Liver (tissue), 9 donors: ENCODE results near the gene DENND4C. TPM values are rescaled to one million over a fixed set of nuclear protein-coding genes. Genes with fewer than 3 reads are reported as not detected.
"Not testable (repeated sequence)": the region's sequence is repeated elsewhere in the genome, so short reads cannot be mapped to it uniquely, and the experiment has no call there.

Source experiments
- DNase-seq: peaks from one replicate; pipeline ENCODE4 v3.0.0-alpha.2; 2017; ENCODE audit warnings: low spot score
- H3K27ac ChIP-seq, 2 donors: one replicate each; pipeline ENCODE4 v1.7.0; 2013; ENCODE audit warnings: inconsistent platforms in 2 of 2, low read length in 2 of 2, control low read depth in 1 of 2, low read depth in 1 of 2, mild to moderate bottlenecking in 1 of 2
- H3K27me3 ChIP-seq, 4 donors: one replicate each; pipeline versions ENCODE4 v1.6.1 to v1.7.0; 2013; ENCODE audit warnings: low read length in 3 of 4, inconsistent platforms in 1 of 4, mild to moderate bottlenecking in 1 of 4, moderate library complexity in 1 of 4; ENCODE audit not compliant: control insufficient read depth in 4 of 4, insufficient read depth in 4 of 4
- H3K36me3 ChIP-seq, 4 donors: one replicate each; pipeline versions ENCODE4 v1.6.1 to v1.7.0; 2013; ENCODE audit warnings: low read length in 3 of 4, mild to moderate bottlenecking in 3 of 4, low read depth in 1 of 4, moderate library complexity in 1 of 4; ENCODE audit not compliant: control insufficient read depth in 4 of 4, insufficient read depth in 3 of 4
- H3K4me1 ChIP-seq, 4 donors: one replicate each; pipeline versions ENCODE4 v1.6.1 to v1.7.0; 2013; ENCODE audit warnings: low read length in 3 of 4, mild to moderate bottlenecking in 3 of 4, moderate library complexity in 1 of 4; ENCODE audit not compliant: control insufficient read depth in 4 of 4, insufficient read depth in 4 of 4
- H3K4me3 ChIP-seq, 3 donors: one replicate each; pipeline versions ENCODE4 v1.6.1 to v1.7.0; 2013; ENCODE audit warnings: low read length in 3 of 3, control low read depth in 1 of 3, low read depth in 1 of 3, mild to moderate bottlenecking in 1 of 3
- H3K9ac ChIP-seq, 2 donors: one replicate each; pipeline ENCODE4 v1.7.0; 2013; ENCODE audit warnings: low read length in 2 of 2, mild to moderate bottlenecking in 2 of 2, moderate library complexity in 2 of 2, control low read depth in 1 of 2, low read depth in 1 of 2
- H3K9me3 ChIP-seq, 4 donors: one replicate each; pipeline versions ENCODE4 v1.6.1 to v1.7.0; 2013; ENCODE audit warnings: low read length in 3 of 4; ENCODE audit not compliant: control insufficient read depth in 4 of 4
- CTCF ChIP-seq: fragments of 150-350 bp; IDR thresholded peaks from 2 replicates; pipeline ENCODE4 v1.5.1; 2017; ENCODE audit warnings: improper control_type of control experiment, low read depth, low read length; ENCODE audit not compliant: missing input control
- FOXA2 ChIP-seq: IDR thresholded peaks from 2 replicates; pipeline ENCODE4 v1.6.1; 2016; ENCODE audit warnings: antibody characterized with exemption
- GABPA ChIP-seq, 2 donors: IDR thresholded peaks in 1 of 2; conservative IDR thresholded peaks in 1 of 2; 2 replicates each; pipeline ENCODE4 v1.6.1; 2016; ENCODE audit warnings: antibody characterized with exemption in 2 of 2, mild to moderate bottlenecking in 1 of 2, moderate library complexity in 1 of 2
- HNF4G ChIP-seq: IDR thresholded peaks from 2 replicates; pipeline ENCODE4 v1.6.1; 2016; ENCODE audit warnings: antibody characterized with exemption
- JUND ChIP-seq, 2 donors: IDR thresholded peaks; 2 replicates each; pipeline ENCODE4 v1.6.1; 2016; ENCODE audit warnings: antibody characterized with exemption in 2 of 2
- RAD21 ChIP-seq, 2 donors: IDR thresholded peaks; 2 replicates each; pipeline ENCODE4 v1.6.1; 2016; ENCODE audit warnings: antibody characterized with exemption in 2 of 2, mild to moderate bottlenecking in 2 of 2
- RXRA ChIP-seq, 2 donors: IDR thresholded peaks; 2 replicates each; pipeline ENCODE4 v1.6.1; 2017 to 2018; ENCODE audit warnings: antibody characterized with exemption in 2 of 2, mild to moderate bottlenecking in 1 of 2
- TAF1 ChIP-seq: conservative IDR thresholded peaks from 2 replicates; pipeline ENCODE4 v1.6.1; 2016; ENCODE audit warnings: antibody characterized with exemption, mild to moderate bottlenecking
- YY1 ChIP-seq: IDR thresholded peaks from 2 replicates; pipeline ENCODE4 v1.6.1; 2016; ENCODE audit warnings: antibody characterized with exemption, mild to moderate bottlenecking
- ZBTB33 ChIP-seq: IDR thresholded peaks from 2 replicates; pipeline ENCODE4 v1.6.1; 2016; ENCODE audit warnings: antibody characterized with exemption
- WGBS: extraction: QIAGEN DNeasy Blood & Tissue Kit; methylation state at CpG from one replicate; pipeline ENCODE4 v1.1.7; 2013; 5-methylcytosine and 5-hydroxymethylcytosine counted together
- polyA plus RNA-seq, 2 donors: library from polyadenylated mRNA; stranded (reverse) in 1 of 2; unstranded in 1 of 2; fragments of 200-250 nt in 1 of 2; fragments of >200 nt in 1 of 2; fragmentation: Nextera tagmentation in 1 of 2; extraction: Ambion mirVana in 1 of 2; gene quantifications; one replicate each; pipeline versions ENCODE4 v1.2.1 to v1.2.3, GENCODE V29; 2013 to 2015
- total RNA-seq, 2 donors: library from RNA; depleted of rRNA; stranded (reverse); fragments of >200 nt; gene quantifications; one replicate each; pipeline ENCODE4 v1.2.3, GENCODE V29; 2014
- TF ChIP-seq, protein P1 (sequence below): IDR thresholded peaks from 2 replicates; pipeline ENCODE4 v1.6.1; 2016; ENCODE audit warnings: antibody characterized with exemption
- TF ChIP-seq, protein P2 (sequence below): IDR thresholded peaks from 2 replicates; pipeline ENCODE4 v1.6.1; 2016; ENCODE audit warnings: antibody characterized with exemption, mild to moderate bottlenecking
- donor health status: healthy.
- donor health status: healthy.
- donor health status: healthy.
- donor health status: healthy.
- donor health status: healthy.

DENND4C gene
- total and polyA plus RNA-seq, 4 donors = 6.9 to 54.9 (median 14.8) TPM

DNA sequence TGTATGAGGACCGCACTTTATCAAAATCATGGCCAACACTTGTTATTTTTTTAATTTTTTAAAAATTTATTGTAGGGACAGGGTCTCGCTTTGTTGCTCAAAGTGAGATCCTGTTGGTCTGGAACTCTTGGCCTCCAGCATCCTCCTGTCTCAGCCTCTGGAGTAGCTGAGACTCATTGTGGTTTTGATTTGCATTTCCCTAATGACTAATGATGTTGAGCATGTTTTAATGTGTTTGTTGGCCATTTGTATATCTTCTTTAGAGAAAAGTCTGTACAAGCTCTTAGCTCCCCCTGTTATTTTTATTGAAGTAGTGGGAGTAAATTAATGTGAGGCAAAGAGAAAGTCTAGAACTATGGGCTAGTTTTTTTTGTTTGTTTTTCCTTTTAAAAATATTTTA, 151.2 kb downstream of the DENND4C start (continued):
- TF ChIP-seq ZBTB33 = no peak
- no peak for TF ChIP-seq TAF1
- TF ChIP-seq HNF4G = no peak
- TF ChIP-seq RXRA (IDR thresholded peaks at IDR 0.05) = no peak

DNA sequence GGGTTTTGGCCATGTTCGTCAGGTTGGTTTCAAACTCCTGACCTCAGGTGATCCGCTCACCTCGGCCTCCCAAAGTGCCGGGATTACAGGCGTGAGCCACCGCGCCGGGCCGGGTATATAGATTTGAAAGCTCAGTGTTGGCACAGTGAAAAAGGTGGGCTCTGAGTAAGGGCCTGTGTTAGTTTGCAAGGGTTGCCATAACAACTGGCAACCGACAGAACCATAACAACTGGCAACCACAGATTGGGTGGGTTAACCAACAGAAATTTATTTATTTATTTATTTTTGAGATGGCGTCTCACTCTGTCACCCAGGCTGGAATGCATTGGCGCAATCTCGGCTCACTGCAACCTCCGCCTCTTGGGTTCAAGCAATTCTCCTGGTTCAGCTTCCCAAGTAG, 154.7 kb downstream of the DENND4C start:
- H3K4me1 ChIP-seq, H3K4me3 ChIP-seq, H3K27me3 ChIP-seq, H3K9ac ChIP-seq, H3K36me3 ChIP-seq, H3K27ac ChIP-seq, H3K9me3 ChIP-seq, DNase-seq: not testable (repeated sequence)
- WGBS = 99% methylated on average over 14 of the region's 14 CpGs

DNA sequence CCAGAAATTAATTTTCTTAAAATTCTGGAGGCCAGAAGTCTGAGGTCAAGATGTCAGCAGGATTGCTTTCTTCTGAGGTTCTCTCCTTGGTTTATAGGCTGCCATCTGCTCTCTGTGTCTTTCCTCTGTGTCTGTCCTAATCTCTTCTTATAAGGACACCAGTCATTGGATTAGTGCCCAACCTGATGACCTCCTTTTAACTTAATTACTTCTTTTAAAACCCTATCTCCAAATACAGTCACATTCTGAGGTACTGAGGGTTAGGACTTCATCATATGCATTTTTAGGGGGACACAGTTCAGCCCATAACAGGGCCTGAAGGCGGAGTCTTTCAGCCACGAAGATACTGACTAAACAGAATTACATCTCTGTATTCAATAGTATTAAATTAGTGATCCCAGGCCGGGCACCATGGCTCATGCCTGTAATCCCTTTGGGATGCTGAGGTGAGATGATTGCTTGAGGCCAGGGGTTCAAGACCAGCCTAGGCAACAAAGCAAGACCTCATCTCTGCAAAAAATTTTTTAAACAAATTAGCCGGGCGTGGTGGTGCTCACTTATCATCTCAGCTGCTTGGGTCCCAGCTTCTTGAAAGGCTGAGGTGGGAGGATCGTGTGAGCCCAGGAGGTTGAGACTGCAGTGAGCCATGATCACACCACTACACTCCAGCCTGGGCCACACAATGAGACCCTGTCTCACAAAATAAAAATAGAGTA, 155.5 kb downstream of the DENND4C start:
- Histone ChIP-seq H3K36me3 (no peaks in the 10 kb centered on the region), H3K4me1 (peaks cover 0 to 3% (median 0%) of the 10 kb centered on the region in 4 donors), H3K27ac (peak overlapping the region in 1 of 2 donors; percentile 31), H3K27me3 (no peaks in the 10 kb centered on the region), H3K9me3 (no peaks in the 10 kb centered on the region), H3K9ac (no peak overlapping the region), H3K4me3 (no peak overlapping the region)
- WGBS = 93% methylated on average over 6 of the region's 6 CpGs
- TF ChIP-seq GABPA (IDR thresholded peaks at IDR 0.05 in 1 of 2, conservative IDR thresholded peaks at IDR 0.05 in 1 of 2) (no peak), JUND (IDR thresholded peaks at IDR 0.05) (no peak), FOXA2 (no peak), YY1 (no peak), RXRA (IDR thresholded peaks at IDR 0.05) (no peak), RAD21 (IDR thresholded peaks at IDR 0.05) (no peak), TAF1 (no peak), CTCF (no peak)
- TF ChIP-seq, protein P1, sequence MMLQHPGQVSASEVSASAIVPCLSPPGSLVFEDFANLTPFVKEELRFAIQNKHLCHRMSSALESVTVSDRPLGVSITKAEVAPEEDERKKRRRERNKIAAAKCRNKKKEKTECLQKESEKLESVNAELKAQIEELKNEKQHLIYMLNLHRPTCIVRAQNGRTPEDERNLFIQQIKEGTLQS = no peak
- TF ChIP-seq, protein P2, sequence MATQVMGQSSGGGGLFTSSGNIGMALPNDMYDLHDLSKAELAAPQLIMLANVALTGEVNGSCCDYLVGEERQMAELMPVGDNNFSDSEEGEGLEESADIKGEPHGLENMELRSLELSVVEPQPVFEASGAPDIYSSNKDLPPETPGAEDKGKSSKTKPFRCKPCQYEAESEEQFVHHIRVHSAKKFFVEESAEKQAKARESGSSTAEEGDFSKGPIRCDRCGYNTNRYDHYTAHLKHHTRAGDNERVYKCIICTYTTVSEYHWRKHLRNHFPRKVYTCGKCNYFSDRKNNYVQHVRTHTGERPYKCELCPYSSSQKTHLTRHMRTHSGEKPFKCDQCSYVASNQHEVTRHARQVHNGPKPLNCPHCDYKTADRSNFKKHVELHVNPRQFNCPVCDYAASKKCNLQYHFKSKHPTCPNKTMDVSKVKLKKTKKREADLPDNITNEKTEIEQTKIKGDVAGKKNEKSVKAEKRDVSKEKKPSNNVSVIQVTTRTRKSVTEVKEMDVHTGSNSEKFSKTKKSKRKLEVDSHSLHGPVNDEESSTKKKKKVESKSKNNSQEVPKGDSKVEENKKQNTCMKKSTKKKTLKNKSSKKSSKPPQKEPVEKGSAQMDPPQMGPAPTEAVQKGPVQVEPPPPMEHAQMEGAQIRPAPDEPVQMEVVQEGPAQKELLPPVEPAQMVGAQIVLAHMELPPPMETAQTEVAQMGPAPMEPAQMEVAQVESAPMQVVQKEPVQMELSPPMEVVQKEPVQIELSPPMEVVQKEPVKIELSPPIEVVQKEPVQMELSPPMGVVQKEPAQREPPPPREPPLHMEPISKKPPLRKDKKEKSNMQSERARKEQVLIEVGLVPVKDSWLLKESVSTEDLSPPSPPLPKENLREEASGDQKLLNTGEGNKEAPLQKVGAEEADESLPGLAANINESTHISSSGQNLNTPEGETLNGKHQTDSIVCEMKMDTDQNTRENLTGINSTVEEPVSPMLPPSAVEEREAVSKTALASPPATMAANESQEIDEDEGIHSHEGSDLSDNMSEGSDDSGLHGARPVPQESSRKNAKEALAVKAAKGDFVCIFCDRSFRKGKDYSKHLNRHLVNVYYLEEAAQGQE = no peak
- DNase-seq = no peak
